ENCODE results near the gene MOB2.

Gene MOB2

GRCh38 chr11:1486054-1486825 lies at the start of gene MOB2:
Gene MOB2 (minus strand): TSS chr11:1486779. CDS start chr11:1486556, 223 bp downstream.
- H3K27ac Mint-ChIP-seq: peak within 1 kb of the TSS; percentile 42
- no peak for DNase-seq (ENCODE audit: low spot score in 2 of 2)
- H3K9me3 Mint-ChIP-seq: no peaks in the 10 kb centered on the region
- H3K4me3 Mint-ChIP-seq: peak within 1 kb of the TSS; percentile 59
- H3K4me1 Mint-ChIP-seq: peaks cover 21% of the 10 kb centered on the region
- H3K27me3 Mint-ChIP-seq: no peaks in the 10 kb centered on the region
- peak; percentile 76 for ATAC-seq (ENCODE audit: low read depth)
- no peaks in the 10 kb centered on the region for H3K36me3 Mint-ChIP-seq

DNA sequence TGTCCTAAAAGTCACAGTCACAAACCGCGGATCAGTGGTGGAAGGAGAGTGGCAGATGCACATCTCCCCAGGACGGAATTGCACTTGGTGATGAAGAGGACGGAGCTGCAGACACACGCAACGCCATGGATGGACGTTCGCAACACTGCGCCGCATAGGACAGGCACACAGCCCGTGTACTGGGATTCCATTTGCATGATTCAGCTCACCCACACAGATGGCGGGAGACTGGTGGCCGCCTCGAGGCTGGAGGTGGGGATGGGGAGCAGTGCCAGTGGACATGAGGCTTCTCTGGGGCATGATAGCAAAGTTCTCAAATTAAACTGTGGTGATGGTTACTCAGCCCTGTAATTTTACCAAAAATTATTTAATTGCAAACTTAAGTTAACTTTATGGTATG lies 48.1 kb upstream of the MOB2 start:
- Mint-ChIP-seq H3K4me1 (peaks cover 12% of the 10 kb centered on the region), H3K9me3 (no peaks in the 10 kb centered on the region), H3K36me3 (peaks cover 6% of the 10 kb centered on the region), H3K27me3 (peaks cover 2% of the 10 kb centered on the region), H3K4me3 (no peak overlapping the region), H3K27ac (no peak overlapping the region)
- ATAC-seq (ENCODE audit: low read depth): no peak
- DNase-seq (ENCODE audit: low spot score in 2 of 2): no peak

DNA sequence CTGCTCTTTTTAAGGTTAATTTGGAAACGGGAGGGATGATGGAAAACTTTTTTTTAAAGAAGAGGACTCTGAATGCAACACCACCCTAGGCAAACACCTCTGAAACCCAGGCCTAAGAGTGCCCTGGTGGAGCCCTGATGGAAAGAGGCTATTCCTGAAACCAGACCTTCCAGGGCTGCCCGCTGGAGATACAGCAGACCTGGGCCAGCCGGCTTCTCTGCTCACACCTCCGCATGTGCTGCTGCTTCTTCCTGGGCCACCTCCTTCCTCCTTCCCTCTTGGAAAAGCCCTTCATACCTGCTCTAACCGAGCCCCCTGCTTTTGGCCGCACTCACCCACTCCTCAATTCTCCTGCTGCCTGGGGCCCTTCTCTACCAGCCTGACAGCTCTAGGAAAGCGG lies 47.6 kb upstream of the MOB2 start:
- H3K4me3 Mint-ChIP-seq: no peak overlapping the region

DNA sequence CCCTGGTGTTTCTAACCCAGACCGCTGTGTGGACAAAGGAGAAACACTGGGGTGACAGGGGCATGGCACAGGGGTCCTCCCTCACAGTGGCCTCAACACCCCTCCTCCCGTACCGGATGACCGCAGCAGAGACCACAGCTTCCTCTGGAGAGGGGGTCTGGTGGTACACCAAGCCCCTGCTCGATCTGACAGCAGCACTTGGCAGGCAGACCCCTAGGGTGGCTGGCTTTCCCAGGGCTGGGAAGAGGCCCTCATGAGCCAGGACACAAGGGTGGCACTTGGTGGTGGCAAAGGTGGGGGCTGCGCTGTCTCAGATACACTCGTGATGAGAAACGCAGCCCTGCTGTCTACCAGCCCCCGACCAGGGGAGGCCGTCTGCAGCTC lies 46.8 kb upstream of the MOB2 start:
- peaks cover 12% of the 10 kb centered on the region for H3K4me1 Mint-ChIP-seq

More for the DNA sequence above, 47.6 kb upstream of the MOB2 start:
- Mint-ChIP-seq H3K27me3 (no peaks in the 10 kb centered on the region), H3K27ac (no peak overlapping the region), H3K36me3 (peaks cover 6% of the 10 kb centered on the region), H3K4me1 (peaks cover 12% of the 10 kb centered on the region), H3K9me3 (no peaks in the 10 kb centered on the region)
- no peak for ATAC-seq (ENCODE audit: low read depth)
- no peak for DNase-seq (ENCODE audit: low spot score in 2 of 2)

DNA sequence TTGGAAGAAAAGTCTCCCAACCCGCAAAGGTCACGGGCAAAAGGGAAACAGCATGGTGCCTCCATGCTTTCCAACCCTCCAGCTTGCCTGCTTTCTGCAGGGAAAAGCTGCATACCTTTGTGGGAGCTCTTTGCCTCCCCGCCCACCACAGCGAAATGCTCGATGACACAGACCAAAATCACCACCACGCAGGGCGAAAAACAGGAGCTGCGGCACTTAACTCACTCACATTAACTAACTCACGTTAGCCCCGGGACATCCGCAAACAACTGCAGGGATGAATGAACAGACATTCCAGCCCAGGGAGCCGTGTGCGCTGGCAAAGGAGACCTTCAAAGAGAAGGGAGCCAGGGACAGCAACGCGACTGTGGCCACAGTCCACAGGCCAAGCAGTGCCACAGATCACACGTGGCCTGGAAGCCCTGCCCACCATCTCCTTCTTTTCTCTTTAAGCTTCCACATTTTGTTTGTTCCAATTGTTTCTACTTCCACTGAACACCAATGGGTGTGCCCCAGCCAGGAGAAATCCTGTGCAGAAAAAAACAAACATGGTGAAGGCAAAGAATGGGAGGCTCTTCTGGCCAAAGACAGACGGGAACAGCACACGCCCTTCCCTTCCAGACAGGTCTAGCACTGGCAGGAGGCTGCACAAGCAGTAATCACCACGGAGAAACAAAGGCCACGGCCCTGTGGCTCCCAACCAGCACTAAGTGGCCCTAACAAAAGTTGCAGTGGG lies 46.2 kb upstream of the MOB2 start:
- no peak for ATAC-seq (ENCODE audit: low read depth)
- Mint-ChIP-seq H3K4me1 (peaks cover 12% of the 10 kb centered on the region), H3K27me3 (no peaks in the 10 kb centered on the region), H3K9me3 (no peaks in the 10 kb centered on the region), H3K4me3 (no peak overlapping the region), H3K27ac (no peak overlapping the region), H3K36me3 (peaks cover 6% of the 10 kb centered on the region)
- no peak for DNase-seq (ENCODE audit: low spot score in 2 of 2)

More for the DNA sequence above, 46.8 kb upstream of the MOB2 start:
- peaks cover 6% of the 10 kb centered on the region for H3K36me3 Mint-ChIP-seq
- DNase-seq (ENCODE audit: low spot score in 2 of 2) (no peak), ATAC-seq (ENCODE audit: low read depth) (no peak)
- H3K27ac Mint-ChIP-seq: no peak overlapping the region
- no peaks in the 10 kb centered on the region for H3K9me3 Mint-ChIP-seq
- H3K4me3 Mint-ChIP-seq: no peak overlapping the region
- H3K27me3 Mint-ChIP-seq: no peaks in the 10 kb centered on the region

- peaks cover 10% of the 10 kb centered on the region for H3K4me1 Mint-ChIP-seq
- DNase-seq (ENCODE audit: low spot score in 2 of 2) (no peak), ATAC-seq (ENCODE audit: low read depth) (no peak)
- H3K27ac Mint-ChIP-seq: no peak overlapping the region
- no peaks in the 10 kb centered on the region for H3K9me3 Mint-ChIP-seq
- no peak overlapping the region for H3K4me3 Mint-ChIP-seq
- H3K27me3 Mint-ChIP-seq: no peaks in the 10 kb centered on the region
- peaks cover 6% of the 10 kb centered on the region for H3K36me3 Mint-ChIP-seq
Observed at GRCh38 chr11:1532014-1532586, 45.5 kb upstream of the MOB2 start.

GRCh38 chr11:1531449-1532013 lies 45.0 kb upstream of the MOB2 start:
- Mint-ChIP-seq H3K27me3 (no peaks in the 10 kb centered on the region), H3K36me3 (peaks cover 6% of the 10 kb centered on the region), H3K27ac (no peak overlapping the region), H3K9me3 (no peaks in the 10 kb centered on the region), H3K4me1 (peaks cover 10% of the 10 kb centered on the region), H3K4me3 (no peak overlapping the region)
- no peak for DNase-seq (ENCODE audit: low spot score in 2 of 2)
- no peak for ATAC-seq (ENCODE audit: low read depth)

DNA sequence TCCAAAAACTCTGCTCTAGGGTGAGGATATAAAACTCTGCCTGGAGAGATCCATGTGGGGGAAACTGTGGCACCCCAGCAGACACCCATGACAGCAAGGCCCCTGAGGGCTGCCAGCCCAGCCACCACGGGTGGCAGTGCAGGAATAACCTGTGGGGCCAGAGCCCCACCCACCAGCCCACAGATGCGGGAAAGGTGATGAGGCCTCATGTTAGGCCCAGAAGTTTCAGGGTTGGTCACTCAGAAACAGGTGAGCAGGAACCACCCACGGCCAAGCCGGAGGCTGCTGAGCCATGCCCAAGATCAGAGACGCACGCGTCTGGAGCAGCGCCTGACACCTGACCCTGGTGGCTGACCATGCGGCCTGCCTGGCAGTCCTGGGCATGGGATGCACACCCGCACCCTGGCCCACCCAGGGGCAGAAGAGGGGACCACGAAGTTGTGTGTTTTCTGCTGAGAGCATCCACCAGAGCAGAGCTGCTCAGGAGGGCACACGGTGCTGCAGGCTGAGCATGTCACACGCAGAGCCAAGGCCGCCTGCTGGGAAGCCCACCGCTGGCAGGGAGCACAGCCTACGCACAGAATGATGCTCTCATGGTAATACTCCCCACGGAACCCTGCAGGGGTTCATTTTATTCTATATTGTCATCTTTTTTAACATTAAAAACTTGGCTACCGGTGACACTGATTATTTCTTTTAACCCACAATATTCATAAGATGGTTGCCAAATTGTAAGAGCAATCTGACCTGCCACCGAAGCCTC lies 44.3 kb upstream of the MOB2 start:
- H3K27ac Mint-ChIP-seq: no peak overlapping the region
- H3K4me1 Mint-ChIP-seq: peaks cover 11% of the 10 kb centered on the region
- H3K36me3 Mint-ChIP-seq: peaks cover 6% of the 10 kb centered on the region
- no peak overlapping the region for H3K4me3 Mint-ChIP-seq
- H3K9me3 Mint-ChIP-seq: no peaks in the 10 kb centered on the region
- DNase-seq (ENCODE audit: low spot score in 2 of 2): no peak
- no peak for ATAC-seq (ENCODE audit: low read depth)
- H3K27me3 Mint-ChIP-seq: no peaks in the 10 kb centered on the region

- H3K27me3 Mint-ChIP-seq: no peaks in the 10 kb centered on the region
- no peaks in the 10 kb centered on the region for H3K9me3 Mint-ChIP-seq
Observed at GRCh38 chr11:1529774-1530173, 43.2 kb upstream of the MOB2 start.

DNA sequence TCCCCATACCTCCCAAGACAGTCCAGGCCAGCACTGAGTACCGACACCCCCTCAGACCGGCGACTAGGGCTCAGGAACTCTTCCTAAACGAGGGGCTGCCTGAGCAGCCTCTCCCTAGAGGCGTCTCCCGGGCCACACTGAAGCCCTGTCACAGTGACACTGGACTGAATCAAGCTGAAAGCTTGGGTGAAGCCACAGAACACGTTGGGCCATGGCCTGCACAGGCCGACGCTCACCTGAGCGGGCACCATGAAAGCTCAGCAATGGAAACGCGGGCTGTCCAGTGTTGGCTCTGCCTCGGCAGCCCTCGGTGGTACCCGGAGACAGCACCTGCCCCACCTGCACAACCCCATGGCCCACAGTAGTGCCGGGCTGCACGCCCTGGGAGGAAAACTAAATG lies 42.7 kb upstream of the MOB2 start:
- H3K27ac Mint-ChIP-seq: no peak overlapping the region
- peaks cover 4% of the 10 kb centered on the region for H3K36me3 Mint-ChIP-seq
- no peak for ATAC-seq (ENCODE audit: low read depth)
- no peak for DNase-seq (ENCODE audit: low spot score in 2 of 2)
- H3K4me3 Mint-ChIP-seq: no peak overlapping the region
- peaks cover 8% of the 10 kb centered on the region for H3K4me1 Mint-ChIP-seq
- H3K9me3 Mint-ChIP-seq: no peaks in the 10 kb centered on the region
- H3K27me3 Mint-ChIP-seq: no peaks in the 10 kb centered on the region

More at GRCh38 chr11:1529774-1530173, 43.2 kb upstream of the MOB2 start:
- Mint-ChIP-seq H3K27ac (no peak overlapping the region), H3K4me3 (no peak overlapping the region), H3K36me3 (peaks cover 4% of the 10 kb centered on the region), H3K4me1 (peaks cover 8% of the 10 kb centered on the region)
- DNase-seq (ENCODE audit: low spot score in 2 of 2) (no peak), ATAC-seq (ENCODE audit: low read depth) (no peak)

- Mint-ChIP-seq H3K27me3 (no peaks in the 10 kb centered on the region), H3K27ac (no peak overlapping the region), H3K4me1 (peaks cover 14% of the 10 kb centered on the region), H3K4me3 (no peak overlapping the region), H3K36me3 (peaks cover 4% of the 10 kb centered on the region), H3K9me3 (no peaks in the 10 kb centered on the region)
- ATAC-seq (ENCODE audit: low read depth): no peak
- DNase-seq (ENCODE audit: low spot score in 2 of 2): no peak
Observed at GRCh38 chr11:1528710-1529109, 42.1 kb upstream of the MOB2 start.

DNA sequence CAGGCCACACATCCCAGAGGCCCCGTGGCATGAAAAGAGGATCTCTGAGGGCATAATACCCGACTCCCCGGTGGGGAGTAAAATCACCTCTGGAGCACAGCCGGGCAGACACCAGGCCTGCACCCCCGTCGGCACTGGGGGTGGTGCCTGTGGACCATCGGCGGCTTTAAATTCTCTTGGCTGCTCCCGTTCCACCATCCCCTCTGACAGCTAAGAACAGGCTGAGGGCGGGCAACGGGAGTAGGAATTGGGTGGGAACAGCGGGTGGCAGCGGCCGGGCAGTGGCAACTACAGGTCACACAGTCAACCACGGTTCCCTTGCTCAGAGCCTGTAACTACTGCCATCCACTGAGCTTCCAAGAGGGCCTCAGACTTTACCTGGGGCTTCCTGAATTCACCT lies 40.2 kb upstream of the MOB2 start:
- H3K36me3 Mint-ChIP-seq: peaks cover under 1% of the 10 kb centered on the region
- H3K4me1 Mint-ChIP-seq: peaks cover 24% of the 10 kb centered on the region
- H3K27me3 Mint-ChIP-seq: no peaks in the 10 kb centered on the region
- H3K9me3 Mint-ChIP-seq: no peaks in the 10 kb centered on the region
- ATAC-seq (ENCODE audit: low read depth): no peak
- DNase-seq (ENCODE audit: low spot score in 2 of 2): no peak
- no peak overlapping the region for H3K4me3 Mint-ChIP-seq
- H3K27ac Mint-ChIP-seq: no peak overlapping the region

GRCh38 chr11:1523779-1524178 lies 37.2 kb upstream of the MOB2 start:
- H3K9me3 Mint-ChIP-seq: no peaks in the 10 kb centered on the region
- H3K36me3 Mint-ChIP-seq: no peaks in the 10 kb centered on the region
- ATAC-seq (ENCODE audit: low read depth) (peak; percentile 31), DNase-seq (ENCODE audit: low spot score in 2 of 2) (no peak)
- no peak overlapping the region for H3K4me3 Mint-ChIP-seq
- no peaks in the 10 kb centered on the region for H3K27me3 Mint-ChIP-seq
- H3K4me1 Mint-ChIP-seq: peaks cover 36% of the 10 kb centered on the region
- peak overlapping the region; percentile 95 for H3K27ac Mint-ChIP-seq

Measured in memory B cell (primary cell).